Measurements from ENCODE around the gene IL12RB2.
"Not testable (repeated sequence)": the region's sequence is repeated elsewhere in the genome, so short reads cannot be mapped to it uniquely, and the experiment has no call there.

The IL12RB2 gene

GRCh38 chr1:67431869-67432578, 124.4 kb downstream of the IL12RB2 start:
- no peak for DNase-seq (ENCODE audit: low spot score)

- DNase-seq (ENCODE audit: low spot score) = no peak
These were observed 125.1 kb downstream of the IL12RB2 start for GRCh38 chr1:67432745-67433144.

- DNase-seq (ENCODE audit: low spot score) = no peak
These were observed 126.2 kb downstream of the IL12RB2 start for GRCh38 chr1:67433837-67434236.

- DNase-seq (ENCODE audit: low spot score) = no peak
These were observed 126.8 kb downstream of the IL12RB2 start for GRCh38 chr1:67434491-67434890.

- DNase-seq (ENCODE audit: low spot score) = no peak
These were observed 128.9 kb downstream of the IL12RB2 start for GRCh38 chr1:67436511-67437055.

- no peak for DNase-seq (ENCODE audit: low spot score)
These were observed 130.3 kb downstream of the IL12RB2 start for GRCh38 chr1:67437961-67438360.

GRCh38 chr1:67439277-67440029, 131.8 kb downstream of the IL12RB2 start:
- DNase-seq (ENCODE audit: low spot score) = no peak

- DNase-seq (ENCODE audit: low spot score) = no peak
These were observed 132.7 kb downstream of the IL12RB2 start for GRCh38 chr1:67440339-67440738.

- DNase-seq (ENCODE audit: low spot score) = peak; percentile 36
These were observed 133.5 kb downstream of the IL12RB2 start for GRCh38 chr1:67441183-67441582.

GRCh38 chr1:67441739-67442281, 134.1 kb downstream of the IL12RB2 start:
- DNase-seq (ENCODE audit: low spot score) = no peak

- not testable (repeated sequence) for DNase-seq (ENCODE audit: low spot score)
These were observed 138.3 kb downstream of the IL12RB2 start for GRCh38 chr1:67446014-67446413.

Data from kidney tubule cell (primary cell).